ENCODE measurements around the gene FADS6. TPM values are rescaled to one million over a fixed set of nuclear protein-coding genes. Genes with fewer than 3 reads are reported as not detected.

FADS6 gene
- polyA plus RNA-seq, 1 of the 3 experiments (the other 2 are of a cell fraction) = not detected

- POLR2A ChIA-PET = interaction anchor here (1.0 kb wide), 1 partner anchor 13 kb away, joined by 4 read pairs; the partner anchor contains the start of gene FDXR
- Histone ChIP-seq H3K27ac (ENCODE audit: low read depth in 2 of 2, low read length in 1 of 2) (no peak within 1 kb of the TSS), H3K9me2 (no peaks in the 10 kb centered on the region), H3K36me3 (replicated peaks in 1 of 2; ENCODE audit: control insufficient read depth in 1 of 2, insufficient read depth in 2 of 2, low read length in 1 of 2) (peaks cover 7 to 15% of the 10 kb centered on the region in 2 experiments), H3K79me2 (ENCODE audit: insufficient read depth) (no peaks in the 10 kb centered on the region), H3K9ac (no peak within 1 kb of the TSS), H3K4me1 (ENCODE audit: control insufficient read depth in 1 of 2, insufficient read depth in 2 of 2, low read depth in 1 of 2, low read length in 1 of 2) (peaks cover 0 to 10% of the 10 kb centered on the region in 2 experiments; a peak in 2 of 4 replicates), H3K4me3 (ENCODE audit: low read depth in 2 of 2, low read length in 1 of 2) (peak within 1 kb of the TSS; percentile 45 to 55), H2AFZ (ENCODE audit: low read depth) (no peak within 1 kb of the TSS), H3K4me2 (peak within 1 kb of the TSS; percentile 76; the same call in 1 of the 2 replicates), H4K20me1 (ENCODE audit: insufficient read depth) (peaks cover 28% of the 10 kb centered on the region), H3K9me3 (no peaks in the 10 kb centered on the region), H3K27me3 (ENCODE audit: insufficient read depth) (peaks cover 46% of the 10 kb centered on the region), H3F3A (replicated peaks; ENCODE audit: insufficient read depth) (no peaks in the 10 kb centered on the region)
- CTCF ChIA-PET = interaction anchor here (0.8 to 98.1 kb wide), 10 partner anchors 0 to 411 kb away, joined by 3 to 3869 read pairs (median 10); partner anchors contain the start of genes FDXR, GRIN2C, NAT9 and NHERF1
- DNase-seq = peak; percentile 93
- 4% methylated on average over 37 of the region's 72 CpGs for WGBS (ENCODE audit: low lambda C conversion rate)
- no peak for TF ChIP-seq GABPA (IDR thresholded peaks at IDR 0.05; ENCODE audit: low read depth)
- TF ChIP-seq RFX5 (IDR thresholded peaks at IDR 0.05; ENCODE audit: low read length) = no peak
- peak; percentile 54 for TF ChIP-seq CTCF (IDR thresholded peaks at IDR 0.05)
- 0 out of 2 replicates have a peak, but pooled peaks have one; percentile 78 for TF ChIP-seq EZH2phosphoT487 (IDR thresholded peaks at IDR 0.05; ENCODE audit: borderline replicate concordance, low read depth)
- TF ChIP-seq SIN3A (IDR thresholded peaks at IDR 0.05; ENCODE audit: borderline replicate concordance, low read depth, low read length) = no peak
- TF ChIP-seq SMC3 (IDR thresholded peaks at IDR 0.05; ENCODE audit: low read depth, low read length) = peak; percentile 32
- TF ChIP-seq GATA2 (CRISPR knock-in tag; IDR thresholded peaks at IDR 0.05) = no peak
Measured at GRCh38 chr17:74859459-74860228, 33.8 kb downstream of the FADS6 start, which contains the start of gene GRIN2C. TSS of gene GRIN2C (minus strand) at chr17:74859885. CDS start at chr17:74855092, 4,793 bp downstream.

GRCh38 chr17:74858672-74859458, 34.6 kb downstream of the FADS6 start:
- Histone ChIP-seq H3K27me3 (ENCODE audit: insufficient read depth) (peaks cover 46% of the 10 kb centered on the region), H3K4me2 (no peak overlapping the region), H3K4me3 (ENCODE audit: low read depth in 2 of 2, low read length in 1 of 2) (no peak overlapping the region), H3K9ac (no peak overlapping the region), H2AFZ (ENCODE audit: low read depth) (no peak overlapping the region), H3K36me3 (replicated peaks in 1 of 2; ENCODE audit: control insufficient read depth in 1 of 2, insufficient read depth in 2 of 2, low read length in 1 of 2) (peaks cover 6 to 13% of the 10 kb centered on the region in 2 experiments), H3K9me2 (no peaks in the 10 kb centered on the region), H3K79me2 (ENCODE audit: insufficient read depth) (no peaks in the 10 kb centered on the region), H3K27ac (ENCODE audit: low read depth in 2 of 2, low read length in 1 of 2) (no peak overlapping the region), H3F3A (replicated peaks; ENCODE audit: insufficient read depth) (no peaks in the 10 kb centered on the region), H3K9me3 (no peaks in the 10 kb centered on the region), H4K20me1 (ENCODE audit: insufficient read depth) (peaks cover 23% of the 10 kb centered on the region), H3K4me1 (ENCODE audit: control insufficient read depth in 1 of 2, insufficient read depth in 2 of 2, low read depth in 1 of 2, low read length in 1 of 2) (peaks cover 0 to 10% of the 10 kb centered on the region in 2 experiments; a peak in 2 of 4 replicates)
- TF ChIP-seq YY1 (IDR thresholded peaks at IDR 0.05; ENCODE audit: low read depth) = no peak
- no peak for TF ChIP-seq CTCF (IDR thresholded peaks at IDR 0.05)
- no peak for TF ChIP-seq ZBTB33 (IDR thresholded peaks at IDR 0.05; ENCODE audit: borderline replicate concordance, low read depth)
- no peak for TF ChIP-seq SMC3 (IDR thresholded peaks at IDR 0.05; ENCODE audit: low read depth, low read length)
- TF ChIP-seq SIN3A (IDR thresholded peaks at IDR 0.05; ENCODE audit: borderline replicate concordance, low read depth, low read length) = no peak
- TF ChIP-seq TEAD4 (IDR thresholded peaks at IDR 0.05; ENCODE audit: borderline replicate concordance, insufficient read depth) = no peak
- no peak for TF ChIP-seq USF1 (IDR thresholded peaks at IDR 0.05; ENCODE audit: borderline replicate concordance, low read depth)
- no peak for TF ChIP-seq NRF1 (IDR thresholded peaks at IDR 0.05; ENCODE audit: low read depth, low read length)
- TF ChIP-seq TCF12 (IDR thresholded peaks at IDR 0.05) = no peak
- TF ChIP-seq FOSL2 (IDR thresholded peaks at IDR 0.05; ENCODE audit: borderline replicate concordance, low read depth) = no peak
- TF ChIP-seq JUND (IDR thresholded peaks at IDR 0.05) = no peak
- no peak for TF ChIP-seq RXRA (IDR thresholded peaks at IDR 0.05; ENCODE audit: borderline replicate concordance, low read depth)
- DNase-seq = no peak
- ChIA-PET POLR2A (no interaction called here), CTCF (interaction anchor here (0.8 to 98.1 kb wide), 11 partner anchors 1 to 293 kb away, joined by 3 to 3869 read pairs (median 10); partner anchors contain the start of genes FDXR, GRIN2C, NAT9 and NHERF1)
- WGBS (ENCODE audit: low lambda C conversion rate) = 62% methylated on average over 12 of the region's 12 CpGs
